ENCODE measurements around the gene LRRC55.

LRRC55 gene

GRCh38 chr11:57239348-57239747 lies 57.6 kb downstream of the LRRC55 start:
- DNase-seq: no peak

DNA sequence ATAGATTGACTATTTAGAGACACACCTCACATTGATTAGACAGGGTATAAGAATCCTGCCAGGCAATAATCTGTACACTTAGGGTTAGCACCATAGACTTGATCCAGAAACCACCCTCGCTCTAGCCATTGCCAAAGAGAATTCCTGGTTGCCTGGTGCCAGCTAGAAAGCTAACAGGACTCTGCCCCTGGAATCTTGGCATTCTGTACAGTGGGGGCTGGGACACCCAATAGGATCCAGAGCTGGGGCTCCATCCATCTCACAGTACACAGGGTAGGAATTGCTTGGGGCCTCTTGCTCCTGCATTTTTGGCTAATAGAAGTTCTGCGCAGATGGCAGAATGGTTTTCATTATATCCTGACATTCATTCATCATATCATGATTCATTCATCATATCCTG lies 58.3 kb downstream of the LRRC55 start:
- DNase-seq: no peak

DNA sequence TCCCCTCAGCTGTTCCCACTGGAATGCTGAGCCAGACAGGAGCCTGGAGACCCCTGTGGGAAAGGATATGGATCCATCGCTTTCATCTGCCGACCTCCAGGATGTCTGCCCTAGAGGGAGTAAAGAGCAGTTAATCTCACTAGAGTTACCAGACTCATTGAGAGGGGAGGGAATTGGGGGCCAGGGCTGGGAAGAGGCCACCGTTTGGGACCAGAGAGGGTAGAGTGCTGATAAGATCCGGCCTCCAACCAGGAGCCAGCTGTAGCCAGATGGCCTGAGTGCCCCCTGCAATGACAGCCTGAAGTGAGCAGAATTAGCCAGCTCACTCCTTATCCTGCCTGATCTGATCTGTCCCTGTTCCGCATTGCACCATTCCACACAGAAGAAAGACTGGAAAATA lies 59.0 kb downstream of the LRRC55 start:
- DNase-seq: peak; percentile 82
